Hematopoietic multipotent progenitor cell treated with erythropoietin and hydrocortisone succinate and interleukin-3 and kit ligand, for 6 days (in vitro differentiated cells): ENCODE data around the gene TUFM.
A peak's percentile ranks its signal among the peaks of the same experiment; 100 is the strongest.
"Not testable (repeated sequence)": the region's sequence is repeated elsewhere in the genome, so short reads cannot be mapped to it uniquely, and the experiment has no call there.

ENCODE experiments used
- DNase-seq: peaks from one replicate; pipeline ENCODE4 v3.0.0-alpha.2; 2015

Gene TUFM

DNA sequence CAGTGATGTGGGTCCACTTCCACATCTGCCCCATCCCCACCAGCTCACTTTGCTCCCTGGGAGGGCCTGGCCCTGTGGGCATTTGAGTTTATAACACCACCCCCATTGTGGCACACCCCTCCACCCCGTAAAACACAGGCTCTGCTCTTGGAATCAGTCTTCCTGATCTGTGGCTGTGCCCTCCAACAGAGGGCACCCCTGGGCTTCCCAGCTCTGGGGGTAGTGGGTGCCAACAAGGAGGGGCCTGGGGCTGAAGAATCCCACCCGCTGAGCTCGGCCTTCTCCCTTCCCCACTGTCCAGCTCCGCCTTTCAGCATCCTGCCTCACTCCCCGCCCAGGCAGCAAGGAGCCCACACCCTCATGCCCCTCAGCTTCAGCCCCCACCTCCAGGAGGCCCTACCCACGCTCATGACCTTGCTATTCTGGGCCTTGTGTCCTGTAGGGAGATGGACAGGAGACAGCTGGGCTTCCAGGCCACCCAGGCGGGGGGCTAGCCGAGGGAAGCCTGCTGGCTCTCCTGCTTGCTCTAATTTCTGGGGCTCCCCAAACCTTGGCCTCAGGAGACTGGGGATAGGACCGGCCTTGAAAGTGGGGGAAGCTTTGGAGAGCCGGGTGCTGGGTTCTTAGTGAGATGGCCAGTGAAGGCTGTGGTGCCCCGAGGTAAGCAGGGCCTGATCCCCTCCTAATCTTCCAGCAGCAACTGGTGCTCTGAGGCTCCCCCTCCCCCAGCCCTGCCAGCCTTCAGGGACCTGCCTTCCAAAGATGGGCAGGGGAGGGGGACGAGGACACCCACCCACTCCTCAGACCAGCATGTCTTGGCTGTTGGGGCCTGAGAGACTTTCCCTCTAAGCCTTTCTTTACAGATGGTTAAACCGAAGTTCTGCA, 29.2 kb upstream of the TUFM start:
- no peak for DNase-seq

- DNase-seq, result no peak
These were observed 28.3 kb upstream of the TUFM start for GRCh38 chr16:28874406-28874805.

GRCh38 chr16:28873543-28874201, 27.5 kb upstream of the TUFM start:
- peak; percentile 72 for DNase-seq

DNA sequence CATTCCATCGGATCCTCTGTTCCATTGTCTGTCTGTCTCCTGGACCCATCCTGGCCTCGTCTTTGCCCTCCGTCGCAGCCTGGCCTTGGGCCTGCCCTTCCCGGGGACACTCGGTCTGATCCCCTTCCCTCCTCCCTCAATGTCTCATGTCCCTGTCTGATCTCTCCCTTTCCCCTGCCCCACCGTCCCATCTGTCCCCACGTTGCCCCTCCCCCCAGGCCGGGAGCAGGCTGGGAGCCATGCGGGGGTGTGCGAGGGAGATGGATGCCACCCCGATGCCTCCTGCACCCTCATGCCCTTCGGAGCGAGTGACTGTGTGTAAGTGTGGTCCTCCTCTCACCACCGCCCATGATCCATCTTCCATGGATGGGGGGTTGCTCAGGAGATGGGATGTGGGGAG, 26.8 kb upstream of the TUFM start:
- no peak for DNase-seq

DNA sequence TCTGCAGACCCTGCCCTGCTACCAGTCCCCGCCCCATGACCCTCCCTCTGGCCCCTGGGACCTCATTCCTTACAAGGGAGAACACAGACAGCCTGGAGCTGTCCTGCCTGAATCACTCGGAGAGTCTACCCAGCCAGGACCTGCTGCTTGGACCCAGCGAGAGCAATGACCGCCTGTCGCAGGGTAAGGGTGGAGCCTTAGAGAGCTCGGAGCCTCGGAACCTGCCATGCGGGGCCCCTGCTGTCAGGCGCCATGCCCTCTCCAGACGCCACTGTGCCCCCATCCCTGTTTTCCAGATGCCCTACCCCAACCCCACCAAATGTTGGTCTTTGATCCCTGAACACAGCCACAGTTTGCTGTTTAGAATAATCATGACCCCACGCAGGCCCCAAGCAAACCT, 23.1 kb upstream of the TUFM start:
- no peak for DNase-seq

GRCh38 chr16:28867646-28868045, 21.5 kb upstream of the TUFM start:
- not testable (repeated sequence) for DNase-seq

- no peak for DNase-seq
These were observed 21.1 kb upstream of the TUFM start for GRCh38 chr16:28867241-28867640.

DNA sequence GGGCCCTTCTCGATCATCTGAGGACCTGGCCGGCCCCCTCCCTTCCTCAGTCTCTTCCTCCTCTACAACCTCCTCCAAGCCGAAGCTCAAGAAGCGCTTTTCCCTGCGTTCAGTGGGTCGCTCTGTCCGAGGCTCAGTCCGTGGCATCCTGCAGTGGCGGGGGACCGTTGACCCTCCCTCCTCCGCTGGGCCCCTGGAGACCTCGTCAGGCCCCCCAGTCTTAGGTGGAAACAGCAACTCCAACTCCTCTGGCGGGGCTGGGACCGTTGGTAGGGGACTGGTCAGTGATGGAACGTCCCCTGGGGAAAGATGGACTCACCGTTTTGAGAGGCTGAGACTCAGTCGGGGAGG, 20.3 kb upstream of the TUFM start:
- no peak for DNase-seq

GRCh38 chr16:28865722-28866453, 19.7 kb upstream of the TUFM start:
- no peak for DNase-seq

DNA sequence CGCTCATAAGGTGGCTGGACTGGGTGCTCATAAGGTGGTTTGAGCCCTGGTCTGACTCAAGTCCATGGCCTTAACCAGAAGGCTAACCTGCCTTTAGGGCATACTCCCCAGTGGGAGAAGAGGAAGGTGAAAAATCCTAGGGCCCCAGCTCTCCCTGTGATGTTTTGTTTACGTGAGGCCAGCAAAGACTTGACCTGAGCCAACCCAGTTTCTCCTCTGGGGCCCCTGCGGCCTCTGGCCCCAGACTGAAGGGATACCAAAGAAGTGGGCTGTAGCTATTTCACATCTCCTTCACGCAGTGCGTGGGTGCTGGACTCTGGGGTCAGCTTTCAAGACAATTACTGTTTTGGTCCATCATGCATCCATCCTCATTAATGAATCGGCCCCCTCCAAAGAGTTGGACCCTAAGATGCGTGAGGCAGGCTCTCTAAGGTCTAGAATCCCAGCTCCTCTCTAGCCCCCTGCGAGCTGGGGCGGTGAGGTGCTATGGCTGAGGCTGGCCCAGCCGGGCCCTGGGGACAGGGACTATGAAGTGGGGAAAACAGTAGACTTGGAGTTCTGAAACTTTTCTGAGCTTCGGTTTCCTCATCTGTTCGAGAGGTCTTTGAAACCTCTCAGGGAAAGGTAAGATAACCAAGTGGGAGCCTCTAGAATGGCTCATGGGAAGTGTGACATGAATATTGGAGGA, 19.0 kb upstream of the TUFM start:
- no peak for DNase-seq

DNA sequence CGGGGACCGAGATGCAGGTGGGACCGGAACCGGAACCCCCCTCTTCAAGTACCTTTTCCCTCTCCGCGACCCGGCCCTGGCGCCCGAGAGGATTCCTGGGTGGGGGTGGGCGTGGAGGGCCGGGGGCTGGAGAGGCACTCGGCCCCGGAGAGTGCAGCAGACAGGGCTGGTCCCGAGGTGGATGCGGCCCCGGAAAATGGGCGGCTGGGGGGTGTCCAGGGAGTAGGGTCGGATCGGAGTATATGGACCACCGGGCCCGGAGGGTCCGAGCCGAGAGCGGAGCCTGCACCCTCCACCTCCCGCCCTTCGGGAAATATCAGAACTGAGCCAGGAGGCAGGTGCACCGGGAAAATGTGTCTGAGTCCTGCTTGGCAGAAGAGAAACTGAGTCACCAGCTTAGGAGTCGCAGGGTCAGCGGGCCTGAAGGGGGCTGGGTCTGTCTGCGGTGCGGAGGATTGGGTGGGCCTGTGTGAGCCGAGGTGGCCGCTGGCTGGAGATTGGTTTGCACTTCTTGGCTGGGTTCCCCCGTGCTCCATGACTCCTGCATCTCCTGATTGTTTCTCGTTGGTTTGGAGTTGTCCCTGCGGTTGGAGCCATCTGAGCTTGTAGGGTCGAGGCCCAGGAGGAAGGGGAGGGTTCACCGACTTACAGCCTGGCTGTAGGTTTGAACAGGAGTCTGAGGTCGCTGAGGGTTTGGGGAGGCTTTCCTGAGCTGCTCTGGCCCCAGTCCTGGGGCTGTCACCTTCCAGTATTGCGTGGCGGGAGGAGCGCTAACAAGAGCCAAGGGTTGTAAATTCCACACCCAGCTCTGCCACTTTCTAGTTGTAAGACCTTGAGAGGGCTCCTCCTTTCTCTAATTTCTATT, 18.0 kb upstream of the TUFM start:
- peak; percentile 47 for DNase-seq

- DNase-seq, result no peak
These were observed 13.2 kb upstream of the TUFM start for GRCh38 chr16:28859326-28859725.

- no peak for DNase-seq
These were observed 12.3 kb upstream of the TUFM start for GRCh38 chr16:28858421-28858820.

GRCh38 chr16:28846933-28847273, 755 bp upstream of the TUFM start:
- DNase-seq, result peak; percentile 38

GRCh38 chr16:28845761-28846079, 428 bp downstream of the TUFM start:
- DNase-seq, result peak; percentile 36

- peak; percentile 94 for DNase-seq
These were observed 855 bp downstream of the TUFM start for GRCh38 chr16:28845293-28845692.

DNA sequence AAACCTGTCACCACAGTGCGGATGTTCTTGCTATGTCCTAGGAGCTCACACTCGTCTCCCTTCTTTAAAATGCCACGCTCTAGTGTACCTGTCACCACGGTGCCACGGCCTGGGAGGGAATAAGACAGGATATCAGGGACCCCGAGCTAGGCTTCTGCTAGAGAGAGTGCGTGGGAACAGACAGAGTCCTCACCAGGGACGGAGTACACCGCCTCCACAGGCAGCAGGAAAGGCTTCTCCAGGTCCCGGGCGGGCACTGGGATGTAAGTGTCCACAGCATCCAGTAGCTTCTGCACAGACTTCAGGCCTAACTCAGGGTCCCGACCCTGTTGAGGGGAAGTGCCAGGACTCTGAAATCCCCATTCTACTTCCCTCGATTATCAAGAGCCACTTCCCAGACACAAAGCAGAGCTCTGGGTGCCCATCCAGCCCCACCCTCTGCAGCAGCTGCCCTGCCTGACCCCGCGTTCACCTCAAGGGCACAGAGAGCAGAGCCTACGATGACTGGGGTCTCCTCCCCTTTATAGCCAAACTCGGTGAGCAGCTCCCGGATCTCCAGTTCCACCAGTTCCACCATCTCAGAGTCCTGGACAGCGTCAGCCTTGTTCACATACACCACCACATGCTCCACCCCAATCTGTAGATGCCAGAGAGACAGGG, 1.8 kb downstream of the TUFM start:
- DNase-seq, result no peak

GRCh38 chr16:28843766-28844165, 2.4 kb downstream of the TUFM start:
- DNase-seq, result no peak

DNA sequence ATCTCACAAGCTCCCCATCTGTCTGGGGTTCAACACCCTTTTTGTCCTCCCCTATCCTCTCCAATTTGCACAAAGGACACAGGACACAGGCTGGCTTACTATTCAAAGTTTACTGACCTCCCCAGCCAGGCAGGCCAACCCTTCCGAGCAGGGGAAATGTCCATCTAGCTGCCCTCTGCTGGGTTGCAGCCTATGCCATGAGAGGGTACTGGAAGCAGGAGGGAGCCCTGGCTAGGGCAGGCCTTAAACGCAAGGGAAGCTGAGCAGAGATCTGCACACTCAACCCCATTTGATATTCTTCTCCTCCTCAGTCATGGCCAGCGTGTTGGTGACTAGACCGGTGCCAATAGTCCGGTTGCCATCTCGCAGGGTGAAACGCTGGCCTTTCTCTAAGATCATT, 3.5 kb downstream of the TUFM start:
- no peak for DNase-seq

DNA sequence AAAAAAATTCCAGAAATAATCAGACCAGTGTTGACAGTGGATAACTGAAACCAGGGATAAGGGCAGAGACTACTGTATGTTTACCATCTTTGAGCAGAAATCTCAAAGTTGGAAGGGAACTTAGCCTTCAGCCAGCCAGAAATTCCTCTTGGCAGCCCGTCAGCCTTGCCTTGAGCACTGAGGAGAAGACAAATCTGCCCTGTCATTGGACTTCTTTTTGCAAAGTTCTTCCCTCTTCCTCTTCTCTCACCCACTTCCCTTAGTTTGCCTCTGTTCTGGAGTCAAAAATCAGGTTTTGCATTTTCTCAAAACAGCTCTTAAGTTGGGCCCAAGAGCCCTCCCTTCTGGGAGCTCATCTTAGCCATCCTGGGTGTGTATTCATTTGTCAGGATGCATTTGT, 6.2 kb downstream of the TUFM start:
- peak; percentile 29 for DNase-seq

GRCh38 chr16:28839004-28839639, 7.0 kb downstream of the TUFM start:
- DNase-seq, result no peak

- DNase-seq, result peak; percentile 23
These were observed 7.6 kb downstream of the TUFM start for GRCh38 chr16:28838558-28838918.
